Pons (tissue), 1 donor: ENCODE results near the gene KIF6.
"Not testable (repeated sequence)": the region's sequence is repeated elsewhere in the genome, so short reads cannot be mapped to it uniquely, and the experiment has no call there.

Experiments
- DNase-seq: peaks from one replicate; pipeline ENCODE4 v3.0.0-alpha.2; 2016; ENCODE audit warnings: low spot score

Gene KIF6, protein sequence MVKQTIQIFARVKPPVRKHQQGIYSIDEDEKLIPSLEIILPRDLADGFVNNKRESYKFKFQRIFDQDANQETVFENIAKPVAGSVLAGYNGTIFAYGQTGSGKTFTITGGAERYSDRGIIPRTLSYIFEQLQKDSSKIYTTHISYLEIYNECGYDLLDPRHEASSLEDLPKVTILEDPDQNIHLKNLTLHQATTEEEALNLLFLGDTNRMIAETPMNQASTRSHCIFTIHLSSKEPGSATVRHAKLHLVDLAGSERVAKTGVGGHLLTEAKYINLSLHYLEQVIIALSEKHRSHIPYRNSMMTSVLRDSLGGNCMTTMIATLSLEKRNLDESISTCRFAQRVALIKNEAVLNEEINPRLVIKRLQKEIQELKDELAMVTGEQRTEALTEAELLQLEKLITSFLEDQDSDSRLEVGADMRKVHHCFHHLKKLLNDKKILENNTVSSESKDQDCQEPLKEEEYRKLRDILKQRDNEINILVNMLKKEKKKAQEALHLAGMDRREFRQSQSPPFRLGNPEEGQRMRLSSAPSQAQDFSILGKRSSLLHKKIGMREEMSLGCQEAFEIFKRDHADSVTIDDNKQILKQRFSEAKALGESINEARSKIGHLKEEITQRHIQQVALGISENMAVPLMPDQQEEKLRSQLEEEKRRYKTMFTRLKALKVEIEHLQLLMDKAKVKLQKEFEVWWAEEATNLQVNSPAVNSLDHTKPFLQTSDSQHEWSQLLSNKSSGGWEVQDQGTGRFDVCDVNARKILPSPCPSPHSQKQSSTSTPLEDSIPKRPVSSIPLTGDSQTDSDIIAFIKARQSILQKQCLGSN

DNA sequence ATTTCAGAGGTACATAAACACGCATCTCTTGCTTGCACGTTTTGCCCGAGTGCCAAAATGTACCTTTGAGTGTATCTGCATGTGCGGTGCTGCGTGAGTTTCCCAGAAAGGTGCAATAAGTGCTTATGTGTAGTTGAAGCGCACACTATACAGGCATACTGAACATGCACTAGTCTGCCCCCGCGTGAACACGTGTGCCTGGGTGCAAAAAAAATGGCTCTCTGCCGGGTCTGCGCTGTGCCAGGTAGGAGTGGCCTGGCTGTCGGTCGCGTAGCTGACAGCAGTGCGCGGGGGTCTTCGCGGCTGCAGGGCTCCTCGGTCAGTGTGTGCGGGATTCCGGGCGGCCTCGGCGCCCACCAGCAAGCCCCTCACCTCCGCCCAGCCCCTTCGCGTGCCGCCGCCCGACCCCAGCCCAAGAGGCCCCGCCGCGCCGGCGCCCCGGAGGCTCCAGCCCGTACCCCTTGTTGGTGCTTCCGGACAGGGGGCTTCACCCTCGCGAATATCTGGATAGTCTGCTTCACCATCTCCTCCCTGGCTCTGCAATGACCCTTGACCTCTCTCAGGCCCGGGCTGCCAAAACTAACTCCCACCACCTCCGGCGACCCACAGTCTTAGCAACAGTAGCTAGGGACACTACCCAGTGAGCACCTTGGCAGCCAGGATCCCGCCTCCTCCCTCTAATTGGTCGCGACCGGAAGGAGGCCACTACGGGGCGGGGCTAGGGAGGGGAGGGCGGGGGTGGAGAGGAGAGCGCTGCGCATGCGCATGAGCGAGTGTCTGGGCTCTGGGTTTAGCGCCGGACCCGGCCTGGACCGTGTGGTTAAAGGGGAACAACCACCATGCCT, at the start of gene KIF6:
TSS of gene KIF6 (minus strand) at position 622 of the 845 bp plus-strand sequence. CDS start at position 524, 98 bp downstream.
- DNase-seq, result peak; percentile 95

DNA sequence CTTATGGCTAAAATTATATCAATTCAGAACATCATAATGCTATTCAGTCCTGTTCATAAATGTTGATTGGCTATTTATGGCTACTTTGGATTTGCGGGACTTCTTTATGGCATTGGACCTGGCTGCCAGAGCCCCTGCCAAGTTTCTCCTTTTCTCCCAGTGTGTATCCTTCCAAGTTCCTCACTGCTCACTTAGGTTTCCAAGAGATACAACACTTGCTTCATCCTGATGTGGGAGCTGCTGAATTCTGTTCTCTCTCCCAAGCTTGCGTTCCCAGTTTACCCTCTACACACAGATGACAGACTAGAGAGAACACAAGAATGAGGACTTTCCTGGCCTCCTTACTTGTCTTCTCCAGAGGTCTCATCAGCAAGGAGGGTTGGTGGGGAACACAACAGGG, 48.6 kb upstream of the KIF6 start:
- peak; percentile 31 for DNase-seq

DNA sequence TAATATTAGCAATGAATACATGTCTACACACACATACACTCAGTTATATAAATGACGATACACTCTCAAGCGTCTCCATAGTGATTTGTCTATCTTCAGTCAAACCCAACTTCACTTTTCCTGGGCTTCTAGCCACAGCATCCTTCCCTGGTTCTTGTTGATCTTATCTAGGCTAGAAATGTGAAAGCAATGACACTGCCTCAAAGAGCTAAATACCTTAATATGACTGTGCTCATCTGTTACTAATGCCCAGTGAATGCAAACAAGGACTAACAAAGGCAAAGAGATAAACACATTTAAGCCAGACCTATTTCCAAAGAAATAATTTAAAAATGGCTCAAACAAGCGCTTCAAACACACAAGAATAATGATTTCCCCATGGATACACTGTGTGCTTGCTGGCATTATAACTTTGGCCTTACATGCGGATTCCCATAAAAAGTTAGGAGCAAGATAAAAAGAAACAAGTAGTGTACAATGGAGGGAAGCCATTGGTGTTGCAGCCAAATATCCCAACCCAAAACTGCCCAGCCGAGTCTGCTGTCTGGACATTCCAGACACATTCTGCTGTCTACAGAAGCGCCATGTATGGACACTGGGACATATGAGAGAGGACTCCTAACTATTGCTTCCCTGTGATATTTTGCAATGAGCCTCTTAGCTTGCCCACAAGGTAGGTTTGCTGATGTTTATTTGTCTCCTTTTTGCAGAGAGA, 47.5 kb upstream of the KIF6 start:
- DNase-seq, result no peak

DNA sequence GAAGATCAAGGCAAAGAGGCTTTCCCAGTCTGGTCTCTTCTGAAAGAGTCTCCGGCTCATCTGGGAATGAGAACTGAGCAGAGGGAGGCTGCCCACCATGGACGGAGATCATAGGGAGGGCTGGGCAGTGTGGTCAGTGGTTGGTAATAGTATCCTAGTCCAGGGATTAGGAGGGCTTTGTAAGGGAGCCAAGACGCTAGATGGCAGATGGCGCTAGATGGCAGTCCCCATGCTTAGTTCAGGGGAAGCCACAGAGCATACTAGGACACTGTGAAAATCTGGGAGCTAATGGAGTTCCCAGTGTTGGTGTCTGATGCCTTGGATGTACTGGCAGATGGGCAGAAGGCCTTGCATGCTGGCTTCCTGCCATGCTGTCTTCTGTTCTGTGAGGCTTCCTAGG, 45.2 kb upstream of the KIF6 start:
- peak; percentile 84 for DNase-seq

DNA sequence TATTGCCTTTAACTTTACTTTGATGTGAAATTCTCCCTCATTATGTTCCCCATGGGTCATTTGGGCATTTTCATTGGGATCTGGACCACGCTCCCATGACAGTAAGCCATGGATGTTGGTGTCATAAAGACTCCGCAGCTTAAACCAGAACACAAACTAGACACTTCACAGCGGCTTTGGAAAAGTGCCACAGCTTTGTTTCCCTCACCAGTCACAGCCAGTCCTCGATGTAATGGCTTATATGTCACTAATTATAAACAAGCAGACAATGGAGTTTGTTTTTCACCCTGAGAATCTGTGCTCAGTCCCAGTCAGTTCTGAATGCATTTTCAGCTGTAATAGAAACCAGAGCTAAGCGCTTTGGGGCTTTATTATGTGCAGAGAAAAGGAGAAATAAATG, 43.8 kb upstream of the KIF6 start:
- DNase-seq, result peak; percentile 95

DNA sequence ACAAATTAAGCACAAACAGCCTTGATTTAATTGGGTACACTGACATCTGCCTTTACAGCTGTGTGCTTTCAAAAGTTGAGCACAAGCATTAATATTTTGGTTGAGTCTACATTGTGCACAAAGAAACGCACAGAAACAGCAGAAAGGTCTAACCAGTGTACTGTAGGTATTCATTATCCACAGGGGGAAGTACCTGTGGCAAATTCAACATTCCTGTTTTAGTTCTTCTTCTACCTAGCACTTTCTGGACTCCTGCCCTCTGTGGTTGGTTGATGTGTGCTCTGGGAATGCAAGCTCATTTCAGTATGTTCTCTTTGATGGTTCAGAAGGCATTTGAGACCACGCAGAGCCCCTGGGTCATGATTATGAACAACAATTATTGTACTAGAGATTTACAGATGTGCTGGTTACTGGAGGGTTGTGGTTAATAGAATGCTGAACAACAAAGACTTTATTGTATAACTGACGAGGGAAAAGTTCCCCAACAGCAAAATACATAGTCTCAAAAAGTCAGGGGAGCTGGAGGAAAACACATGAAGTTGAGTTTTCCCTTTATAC, 40.4 kb upstream of the KIF6 start:
- peak; percentile 59 for DNase-seq

DNA sequence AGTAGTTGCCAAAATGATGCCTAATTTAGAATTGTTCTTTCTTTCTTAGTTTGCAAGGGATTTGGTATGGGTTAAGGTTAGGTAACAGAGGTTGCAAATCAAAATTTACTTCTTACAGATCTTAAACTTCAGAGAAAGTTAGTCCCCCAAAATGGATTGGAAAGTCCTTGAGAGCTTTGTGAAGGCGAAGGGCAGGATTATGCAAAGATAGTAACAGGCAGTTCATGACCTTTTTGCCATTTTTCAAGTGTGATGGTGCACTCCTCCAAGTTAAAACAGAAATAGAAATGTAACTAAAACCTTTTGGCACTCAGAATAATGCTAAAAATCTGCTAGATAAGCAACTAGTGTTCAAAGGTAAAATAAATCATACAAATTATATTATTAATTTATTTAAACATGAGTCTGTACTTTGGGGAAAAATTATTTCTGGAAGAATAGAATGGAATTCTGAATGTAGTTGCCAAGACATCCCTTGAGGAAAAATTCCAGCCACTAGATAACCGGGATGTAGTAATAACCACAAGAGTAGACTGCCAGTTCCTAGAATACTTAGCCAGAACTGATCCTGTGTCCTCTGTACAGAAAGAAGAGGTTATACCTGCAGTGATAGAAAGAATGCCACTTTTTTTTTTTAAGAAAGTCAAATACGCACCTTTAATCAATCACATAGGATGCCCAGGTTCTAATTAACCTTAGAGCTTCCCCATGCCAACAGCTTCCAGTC, 35.2 kb upstream of the KIF6 start:
- DNase-seq, result no peak

DNA sequence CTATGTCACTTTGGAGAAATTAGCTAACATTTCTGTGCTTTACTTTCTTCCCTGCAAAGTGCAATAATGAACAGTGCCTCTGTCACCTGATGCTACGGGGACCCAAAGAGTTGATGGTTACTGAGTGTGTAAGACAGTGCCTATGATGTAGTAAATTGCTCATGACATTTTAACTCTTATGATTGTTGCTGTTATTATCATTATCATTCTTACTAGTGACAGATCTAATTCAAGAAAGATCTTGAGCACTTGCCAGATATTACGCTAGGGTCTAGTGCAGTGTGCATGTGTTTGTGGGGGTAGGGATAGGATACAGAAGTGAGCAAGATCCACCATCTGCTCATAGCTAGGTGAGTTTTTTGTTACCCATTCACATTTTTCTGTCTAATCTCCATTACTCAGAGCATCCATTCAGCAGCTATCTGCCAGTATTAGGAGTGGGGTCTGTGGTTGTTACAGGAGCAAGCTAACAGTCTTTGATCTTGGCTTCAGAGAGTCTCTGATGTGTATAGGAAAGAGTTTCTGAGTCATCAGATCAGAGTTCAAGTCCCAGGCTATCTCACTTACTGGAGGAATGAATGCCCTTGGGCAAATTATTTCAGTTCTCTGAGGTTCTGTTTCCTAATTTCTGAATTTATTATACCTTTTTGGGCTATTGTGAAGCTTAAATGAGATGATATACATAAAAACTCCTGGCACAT, 33.8 kb upstream of the KIF6 start:
- DNase-seq, result no peak

DNA sequence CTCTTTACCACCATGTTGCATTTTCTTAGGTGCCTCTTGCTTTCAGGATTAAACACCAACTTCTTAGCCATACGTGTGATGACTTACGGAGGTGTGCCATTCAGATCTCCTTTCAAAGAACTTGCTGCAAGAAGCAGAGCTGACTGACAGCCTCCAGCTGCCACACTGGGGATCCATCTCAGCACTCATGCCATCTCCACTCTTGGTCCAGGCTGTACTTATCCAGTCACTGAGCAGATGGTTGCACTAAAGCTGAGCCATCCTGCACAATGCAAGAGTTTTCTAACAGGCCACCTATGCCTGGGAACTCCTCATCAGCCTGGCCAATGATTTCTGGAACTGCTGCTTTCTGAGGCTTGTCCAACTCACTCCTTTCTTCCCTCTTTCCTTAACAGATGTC, 31.4 kb upstream of the KIF6 start:
- no peak for DNase-seq

DNA sequence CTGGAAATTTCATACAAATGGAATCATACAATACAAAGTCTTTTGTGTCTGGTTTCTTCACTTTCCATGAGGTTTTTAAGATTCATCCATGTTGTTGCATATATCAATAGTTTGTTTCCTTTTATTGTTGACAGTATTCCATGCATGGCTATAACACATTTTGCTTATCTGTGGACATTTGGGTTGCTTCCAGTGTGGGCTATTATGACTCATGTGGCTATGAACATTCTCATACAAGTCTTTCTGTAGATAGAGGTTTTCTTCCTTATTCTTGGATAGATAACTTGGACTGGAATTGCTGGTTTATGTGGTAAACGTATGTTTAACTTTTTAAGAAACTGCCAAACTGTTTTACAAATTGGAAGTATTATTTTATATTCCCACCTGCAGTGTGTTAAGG, 30.0 kb upstream of the KIF6 start:
- DNase-seq, result no peak

DNA sequence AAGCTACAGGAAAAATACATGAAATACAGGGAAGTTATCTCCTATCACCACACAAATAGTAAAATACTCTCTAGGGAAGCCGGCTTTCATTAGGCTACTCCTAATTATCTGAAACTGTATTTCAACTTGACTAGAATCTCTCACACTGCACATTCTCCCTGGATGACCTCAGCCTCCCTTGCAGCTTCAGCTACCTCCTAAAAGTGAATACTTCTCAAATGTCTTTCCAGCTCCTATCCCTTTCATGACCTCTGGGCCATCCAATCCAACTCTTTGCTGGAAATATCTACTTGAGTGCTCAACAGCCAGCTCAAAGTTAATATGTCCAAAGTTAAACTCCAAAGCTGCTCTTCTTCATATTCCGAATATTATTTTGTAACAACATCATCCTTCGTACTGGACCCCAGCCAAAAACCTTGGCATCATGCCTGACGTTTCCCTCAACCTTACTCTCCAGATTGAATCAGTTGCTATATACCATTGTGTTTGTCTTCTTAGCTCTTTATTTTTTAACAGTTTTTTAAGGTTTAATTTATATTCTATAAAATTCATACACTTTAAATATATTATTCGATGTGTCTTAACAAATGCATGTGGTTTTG, 29.4 kb upstream of the KIF6 start:
- no peak for DNase-seq

DNA sequence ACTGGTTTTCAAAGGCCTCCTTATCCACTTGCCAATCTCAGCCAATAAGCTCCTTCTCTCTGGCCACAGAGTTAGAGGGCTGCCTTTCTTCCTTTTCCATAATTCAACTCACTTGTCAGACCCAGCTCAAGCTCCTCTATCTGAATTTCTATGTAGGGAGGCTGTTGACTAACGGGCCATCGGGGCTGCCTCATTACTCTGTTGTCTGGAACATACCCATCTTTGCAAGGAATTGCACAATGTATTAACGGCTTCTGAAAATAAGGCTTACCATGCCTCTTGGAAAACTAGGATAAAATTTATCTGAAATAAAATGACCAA, 28.5 kb upstream of the KIF6 start:
- peak; percentile 25 for DNase-seq

DNA sequence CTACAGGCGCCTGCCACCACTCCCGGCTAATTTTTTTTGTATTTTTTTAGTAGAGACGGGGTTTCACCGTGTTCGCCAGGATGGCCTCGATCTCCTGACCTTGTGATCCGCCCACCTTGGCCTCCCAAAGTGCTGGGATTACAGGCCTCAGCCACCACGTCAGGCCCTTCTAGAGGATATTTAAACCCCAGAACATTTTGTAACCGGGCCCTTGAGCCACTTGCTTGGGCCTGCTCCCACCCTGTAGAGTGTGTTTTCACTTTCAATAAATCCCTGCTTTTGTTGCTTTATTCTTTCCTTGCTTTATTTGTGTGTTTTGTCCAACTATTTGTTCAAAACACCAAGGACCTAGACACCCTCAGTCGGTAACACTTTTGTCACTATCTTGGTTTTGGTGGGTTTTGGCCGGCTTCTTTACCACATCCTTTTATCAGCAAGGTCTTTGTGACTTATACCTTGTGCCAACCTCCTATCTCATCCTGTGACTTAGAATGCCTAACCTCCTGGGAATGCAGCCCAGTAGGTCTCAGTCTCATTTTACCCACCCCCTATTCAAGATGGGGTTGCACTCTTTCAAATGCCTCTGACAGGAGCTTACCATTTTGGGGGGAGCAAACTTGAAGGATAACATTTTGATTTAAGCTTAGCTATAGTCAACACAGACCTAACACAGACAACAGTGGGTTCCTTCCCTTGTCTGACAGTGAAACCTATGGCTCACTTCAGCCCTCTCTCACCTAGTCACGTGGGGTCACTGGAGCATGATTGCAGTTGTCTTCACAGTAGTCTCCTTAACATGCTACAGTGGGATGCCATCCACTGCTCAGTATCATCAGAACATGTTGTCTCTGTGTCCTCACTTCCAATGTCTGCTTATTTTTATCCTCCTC, 27.9 kb upstream of the KIF6 start:
- no peak for DNase-seq

DNA sequence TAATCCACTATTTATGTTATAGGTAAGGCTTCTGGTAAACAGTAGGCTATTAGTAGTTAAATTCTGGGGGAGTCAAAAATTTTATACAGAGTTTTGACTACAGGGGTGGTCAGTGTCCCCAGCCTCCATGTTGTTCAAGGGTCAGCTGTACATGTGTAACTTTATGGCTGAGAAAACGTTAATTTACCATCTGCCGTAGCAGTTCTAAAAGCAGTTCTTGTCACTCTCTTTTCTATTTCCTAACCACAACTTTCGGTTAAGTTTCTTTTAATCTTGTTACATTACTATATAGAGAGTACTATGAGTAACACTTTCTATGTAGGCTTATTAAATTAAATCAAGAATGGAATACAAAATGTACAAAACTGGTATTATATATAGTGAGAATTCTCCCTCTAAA, 21.6 kb upstream of the KIF6 start:
- DNase-seq, result no peak

DNA sequence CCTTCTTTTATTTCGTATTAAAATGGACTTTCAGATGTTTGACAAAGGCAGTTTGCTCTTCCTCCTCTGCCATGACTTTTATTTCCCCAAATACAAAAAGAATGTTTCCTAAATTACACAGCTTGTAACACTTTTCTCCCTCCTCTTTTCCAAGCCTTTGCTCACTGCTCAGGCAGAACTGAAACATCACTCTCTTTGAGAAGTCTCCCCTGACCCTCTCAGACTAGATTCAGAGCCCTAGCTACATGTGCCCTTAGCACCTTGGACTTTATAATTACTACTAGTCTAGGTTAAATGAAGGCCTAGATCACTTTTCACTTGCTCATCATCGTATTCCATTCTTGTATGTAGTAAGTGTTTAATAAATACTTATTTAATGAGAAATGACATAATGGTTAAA, 8.5 kb upstream of the KIF6 start:
- DNase-seq, result no peak

DNA sequence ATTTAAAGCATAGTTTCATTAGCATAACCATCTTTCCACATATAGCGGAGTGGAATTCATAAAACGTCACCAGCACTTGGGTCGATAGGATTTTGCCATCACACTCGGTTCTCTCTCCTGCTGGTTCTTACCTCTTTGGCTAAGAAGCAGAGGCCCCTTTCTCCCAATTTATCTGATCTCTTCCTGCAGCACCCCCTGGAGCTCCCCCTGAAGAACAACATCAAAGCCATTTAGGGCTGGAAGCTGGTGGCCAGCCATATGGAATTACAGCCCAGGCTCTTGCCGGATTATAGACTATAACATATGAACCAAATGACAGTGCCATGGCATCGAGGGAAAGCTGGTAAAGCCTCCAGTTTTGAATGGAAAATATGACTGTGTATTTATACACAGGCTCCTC, 6.4 kb upstream of the KIF6 start:
- DNase-seq, result no peak

DNA sequence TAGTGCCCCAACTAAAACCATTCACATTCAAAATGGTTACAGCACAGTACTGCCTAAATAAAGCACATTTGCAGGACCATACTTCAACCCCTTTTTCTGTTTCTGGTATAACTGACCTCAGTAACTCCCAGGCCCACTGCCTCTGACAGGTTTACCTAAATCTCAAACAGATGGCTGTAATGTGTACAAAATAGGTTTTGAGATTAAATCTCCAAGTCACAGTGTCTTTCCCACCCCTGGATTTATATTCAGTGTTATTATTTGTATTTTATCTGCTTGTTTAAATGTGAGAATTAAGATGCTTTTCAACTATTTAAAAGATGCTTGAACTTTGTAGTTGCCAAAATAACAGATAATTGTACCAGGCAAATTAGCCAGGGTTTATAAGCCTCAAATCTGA, 4.7 kb upstream of the KIF6 start:
- no peak for DNase-seq

DNA sequence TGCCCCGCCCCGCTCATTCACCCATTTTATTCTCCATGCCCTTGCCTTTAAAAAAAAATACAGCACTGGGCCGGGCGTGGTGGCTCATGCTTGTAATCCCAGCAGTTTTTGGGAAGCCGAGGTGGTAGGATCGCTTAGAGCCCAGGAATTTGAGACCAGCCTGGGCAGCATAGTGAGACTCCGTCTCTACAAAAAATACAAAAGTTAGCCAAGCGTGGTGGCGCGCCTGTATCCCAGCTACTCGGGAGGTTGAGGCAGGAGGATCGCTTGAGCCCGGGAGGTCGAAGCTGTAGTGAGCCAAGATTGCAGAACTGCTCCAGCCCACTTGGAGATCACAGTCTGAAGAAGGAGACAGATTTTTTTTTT, 407 bp upstream of the KIF6 start:
- no peak for DNase-seq

DNA sequence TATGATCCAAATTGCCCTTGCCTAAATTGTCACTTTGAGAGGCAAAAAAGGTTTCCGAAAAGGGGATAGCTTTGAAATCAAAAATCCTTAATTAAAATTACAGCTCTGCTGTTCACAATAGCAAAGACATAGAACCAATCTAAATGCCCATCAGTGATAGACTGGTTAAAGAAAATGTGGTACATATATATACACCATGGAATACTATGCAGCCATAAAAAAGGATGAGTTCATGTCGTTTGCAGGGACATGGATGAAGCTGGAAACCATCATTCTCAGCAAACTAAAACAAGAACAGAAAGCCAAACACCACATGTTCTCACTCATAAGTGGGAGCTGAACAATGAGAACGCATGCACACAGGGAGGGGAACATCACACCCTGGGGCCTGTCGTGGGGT, 1.9 kb downstream of the KIF6 start:
- not testable (repeated sequence) for DNase-seq
